GM23338 (cell line): Measurements from ENCODE around the gene MET. TPM values are rescaled to one million over a fixed set of nuclear protein-coding genes. Genes with fewer than 3 reads are reported as not detected.

ENCODE experiments used
- ATAC-seq: fragments of 200-7000 bp; cut with Tn5 transposase; 3 replicates; pipeline ENCODE4 v1.9.1; 2020
- DNase-seq: peaks from one replicate; pipeline ENCODE4 v3.0.0-alpha.2; 2015; ENCODE audit warnings: low spot score
- H2AFZ ChIP-seq: fragments of 200-600 bp; sonication (generic); 2 replicates; pipeline ENCODE4 v1.8.0; 2016; ENCODE audit warnings: antibody characterized with exemption, mild to moderate bottlenecking, moderate library complexity
- H3F3A ChIP-seq: fragments of 200-600 bp; sonication (generic); replicated peaks from 2 replicates; pipeline ENCODE4 v1.8.0; 2017; ENCODE audit warnings: antibody characterized with exemption, mixed run types, low read depth
- H3K27ac ChIP-seq: fragments of 200-600 bp; sonication (generic); 2 replicates; pipeline ENCODE4 v1.6.1; 2016; ENCODE audit warnings: low read depth
- H3K27me3 ChIP-seq: fragments of 200-600 bp; sonication (generic); 2 replicates; pipeline ENCODE4 v1.8.0; 2016; ENCODE audit warnings: mild to moderate bottlenecking, mixed run types, moderate library complexity; ENCODE audit not compliant: insufficient read depth
- H3K36me3 ChIP-seq: fragments of 200-600 bp; sonication (generic); 2 replicates; pipeline ENCODE4 v1.8.0; 2016; ENCODE audit warnings: mild to moderate bottlenecking; ENCODE audit not compliant: insufficient read depth
- H3K4me1 ChIP-seq: fragments of 200-600 bp; sonication (generic); 2 replicates; pipeline ENCODE4 v1.8.0; 2016; ENCODE audit warnings: mild to moderate bottlenecking, moderate library complexity; ENCODE audit not compliant: insufficient read depth
- H3K4me2 ChIP-seq: fragments of 200-600 bp; sonication (generic); 2 replicates; pipeline ENCODE4 v1.7.1; 2017; ENCODE audit warnings: mixed run types
- H3K4me3 ChIP-seq: fragments of 200-600 bp; sonication (generic); 2 replicates; pipeline ENCODE4 v1.6.1; 2016; ENCODE audit warnings: mixed run types
- H3K79me2 ChIP-seq: fragments of 200-600 bp; sonication (generic); replicated peaks from 2 replicates; pipeline ENCODE4 v1.8.0; 2017; ENCODE audit warnings: mild to moderate bottlenecking; ENCODE audit not compliant: insufficient read depth
- H3K9me2 ChIP-seq: fragments of 200-600 bp; sonication (generic); 2 replicates; pipeline ENCODE4 v1.8.0; 2017; ENCODE audit not compliant: insufficient read depth
- H4K20me1 ChIP-seq: fragments of 200-600 bp; sonication (generic); replicated peaks from 2 replicates; pipeline ENCODE4 v1.8.0; 2017; ENCODE audit warnings: mild to moderate bottlenecking; ENCODE audit not compliant: insufficient read depth
- H3K27ac Mint-ChIP-seq: 2 replicates; pipeline ENCODE4 v1.8.0; 2020; ENCODE audit warnings: inconsistent platforms, mild to moderate bottlenecking, moderate library complexity, mixed read lengths
- H3K27me3 Mint-ChIP-seq: 3 replicates; pipeline ENCODE4 v1.8.0; 2022; ENCODE audit warnings: low read depth, mild to moderate bottlenecking, moderate library complexity, mixed read lengths, inconsistent platforms; ENCODE audit not compliant: insufficient read depth, poor library complexity
- H3K36me3 Mint-ChIP-seq: 3 replicates; pipeline ENCODE4 v1.8.0; 2021; ENCODE audit warnings: low read depth, mild to moderate bottlenecking, inconsistent platforms, moderate library complexity, mixed read lengths
- H3K4me1 Mint-ChIP-seq: 3 replicates; pipeline ENCODE4 v1.8.0; 2020; ENCODE audit warnings: mild to moderate bottlenecking, inconsistent platforms, mixed read lengths
- H3K4me3 Mint-ChIP-seq: 3 replicates; pipeline ENCODE4 v1.8.0; 2021; ENCODE audit warnings: moderate library complexity, mild to moderate bottlenecking, inconsistent platforms, mixed read lengths
- H3K9me3 Mint-ChIP-seq: 3 replicates; pipeline ENCODE4 v1.8.0; 2020; ENCODE audit warnings: moderate library complexity, mild to moderate bottlenecking, inconsistent platforms, mixed read lengths
- CREB1 ChIP-seq: fragments of 250-450 bp; sonication (Bioruptor Pico); IDR thresholded peaks from 2 replicates; pipeline ENCODE4 v1.5.0; 2020; ENCODE audit warnings: low read depth, mild to moderate bottlenecking, moderate library complexity
- CTCF ChIP-seq, 2 experiments: fragments of 200-600 bp in 1 of 2; sonication (generic) in 1 of 2; conservative IDR thresholded peaks; 2 replicates each; pipeline versions ENCODE4 v1.5.1 to v1.6.1; 2016 to 2017; ENCODE audit warnings: antibody characterized with exemption in 2 of 2, low read depth in 2 of 2, mild to moderate bottlenecking in 2 of 2, moderate library complexity in 1 of 2
- EZH2 ChIP-seq: fragments of 200-600 bp; sonication (generic); IDR thresholded peaks from one replicate; pipeline ENCODE4 v1.8.0; 2017; ENCODE audit warnings: antibody characterized with exemption, mild to moderate bottlenecking, low read depth; ENCODE audit not compliant: unreplicated experiment
- JUNB ChIP-seq: IDR thresholded peaks from one replicate; pipeline ENCODE4 v1.6.1; 2016; ENCODE audit warnings: antibody characterized with exemption; ENCODE audit not compliant: unreplicated experiment
- NANOG ChIP-seq: IDR thresholded peaks from 2 replicates; pipeline ENCODE4 v1.6.1; 2016; ENCODE audit warnings: antibody characterized with exemption, borderline replicate concordance
- POLR2AphosphoS5 ChIP-seq: IDR thresholded peaks from 2 replicates; pipeline ENCODE4 v1.6.1; 2016; ENCODE audit warnings: antibody characterized with exemption, low read depth
- REST ChIP-seq: IDR thresholded peaks from one replicate; pipeline ENCODE4 v1.6.1; 2018; ENCODE audit warnings: antibody characterized with exemption; ENCODE audit not compliant: unreplicated experiment
- ZNF114 ChIP-seq: fragments of 250-450 bp; sonication (Bioruptor Pico); IDR thresholded peaks from 2 replicates; pipeline ENCODE4 v1.5.0; 2020; ENCODE audit warnings: mild to moderate bottlenecking, moderate library complexity
- ZNF331 ChIP-seq: fragments of 250-450 bp; sonication (Bioruptor Pico); IDR thresholded peaks from 2 replicates; pipeline ENCODE4 v1.5.0; 2020; ENCODE audit warnings: low read depth, mild to moderate bottlenecking, moderate library complexity
- polyA plus RNA-seq: library from polyadenylated mRNA; unstranded; fragments of >200 nt; fragmentation: Nextera tagmentation; extraction: Ambion mirVana; gene quantifications from 2 replicates; pipeline ENCODE4 v1.2.1, GENCODE V29; 2016
- total RNA-seq: library from RNA; depleted of rRNA; stranded (reverse); fragments of >200 nt; shearing (Covaris generic); gene quantifications from 2 replicates; pipeline ENCODE4 v1.2.3, GENCODE V29; 2014
- TF ChIP-seq, protein P1 (sequence below): IDR thresholded peaks from 2 replicates; pipeline ENCODE4 v1.6.1; 2016; ENCODE audit warnings: antibody characterized with exemption

The MET gene
- total and polyA plus RNA-seq, 2 experiments from 2014 or later = 4.8 to 23.1 TPM

DNA sequence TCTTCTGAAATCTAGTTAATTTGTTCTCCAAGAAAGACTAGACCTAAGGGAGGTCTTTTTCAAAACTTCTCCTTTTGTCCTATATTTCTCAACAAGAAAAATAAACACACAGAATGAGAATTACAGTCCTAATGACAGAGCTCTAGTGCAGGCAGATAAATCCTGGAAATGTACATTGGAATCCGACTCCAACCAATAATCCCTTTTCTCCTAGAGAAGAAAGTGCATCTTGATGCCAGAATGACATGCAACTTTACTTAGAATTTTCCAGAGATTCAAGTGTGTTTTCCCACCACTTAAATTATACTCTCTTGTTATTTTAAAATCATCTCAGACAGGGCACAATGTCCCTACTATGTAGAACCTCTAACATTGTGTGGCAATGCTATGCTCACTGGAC lies 68.2 kb downstream of the MET start (continued):
- TF ChIP-seq EZH2 (no peak), ZNF331 (CRISPR knock-in tag) (no peak), NANOG (no peak), ZNF114 (CRISPR knock-in tag) (no peak), JUNB (no peak), REST (no peak), CREB1 (CRISPR knock-in tag) (no peak), POLR2AphosphoS5 (no peak)
- TF ChIP-seq, protein P1, sequence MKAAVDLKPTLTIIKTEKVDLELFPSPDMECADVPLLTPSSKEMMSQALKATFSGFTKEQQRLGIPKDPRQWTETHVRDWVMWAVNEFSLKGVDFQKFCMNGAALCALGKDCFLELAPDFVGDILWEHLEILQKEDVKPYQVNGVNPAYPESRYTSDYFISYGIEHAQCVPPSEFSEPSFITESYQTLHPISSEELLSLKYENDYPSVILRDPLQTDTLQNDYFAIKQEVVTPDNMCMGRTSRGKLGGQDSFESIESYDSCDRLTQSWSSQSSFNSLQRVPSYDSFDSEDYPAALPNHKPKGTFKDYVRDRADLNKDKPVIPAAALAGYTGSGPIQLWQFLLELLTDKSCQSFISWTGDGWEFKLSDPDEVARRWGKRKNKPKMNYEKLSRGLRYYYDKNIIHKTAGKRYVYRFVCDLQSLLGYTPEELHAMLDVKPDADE = no peak

DNA sequence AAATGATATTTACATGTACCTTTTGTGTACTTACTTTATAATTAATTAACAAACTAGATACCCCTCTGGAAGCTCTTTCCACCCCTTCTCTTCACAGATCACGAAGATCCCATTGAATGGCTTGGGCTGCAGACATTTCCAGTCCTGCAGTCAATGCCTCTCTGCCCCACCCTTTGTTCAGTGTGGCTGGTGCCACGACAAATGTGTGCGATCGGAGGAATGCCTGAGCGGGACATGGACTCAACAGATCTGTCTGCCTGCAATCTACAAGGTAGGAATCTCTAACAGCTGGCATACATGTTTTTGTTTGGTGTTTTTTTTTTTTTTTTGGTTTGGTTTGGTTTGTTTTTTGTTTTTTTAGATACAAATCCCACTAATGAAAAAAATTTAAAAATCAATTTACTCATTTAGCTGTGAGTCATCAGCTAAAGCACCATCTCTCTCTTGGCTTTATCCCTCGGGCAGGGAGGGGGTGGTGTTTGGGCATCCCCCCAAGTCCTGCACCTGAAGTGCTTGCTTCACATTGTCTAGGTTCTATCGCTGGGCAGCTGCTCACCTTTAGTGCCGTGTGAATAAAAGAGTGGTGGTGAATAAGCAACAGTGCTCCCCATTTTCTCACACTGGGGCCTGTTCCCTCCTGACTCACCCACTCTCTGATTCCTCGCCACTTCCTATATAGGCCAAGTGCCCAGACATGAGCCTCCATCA lies 68.9 kb downstream of the MET start:
- Histone ChIP-seq H3K27me3 (no peaks in the 10 kb centered on the region), H3K9me2 (peaks cover 3% of the 10 kb centered on the region; the same call in 1 of the 2 replicates), H3K4me3 (no peak overlapping the region), H3F3A (no peaks in the 10 kb centered on the region), H4K20me1 (no peaks in the 10 kb centered on the region), H3K4me2 (no peak overlapping the region), H2AFZ (no peak overlapping the region), H3K36me3 (no peaks in the 10 kb centered on the region), H3K79me2 (no peaks in the 10 kb centered on the region), H3K4me1 (peaks cover 32% of the 10 kb centered on the region), H3K27ac (no peak overlapping the region)
- Mint-ChIP-seq H3K4me1 (peaks cover 32% of the 10 kb centered on the region), H3K27ac (peak overlapping the region; percentile 84), H3K36me3 (peaks cover 11% of the 10 kb centered on the region; the same call in 2 of the 3 replicates), H3K27me3 (peaks cover 6% of the 10 kb centered on the region), H3K4me3 (no peak overlapping the region), H3K9me3 (peaks cover under 1% of the 10 kb centered on the region; the same call in 1 of the 3 replicates)
- TF ChIP-seq EZH2 (no peak), CTCF (conservative IDR thresholded peaks at IDR 0.05; ENCODE audit: low read depth in 2 of 2) (no peak)
- no peak for ATAC-seq
- no peak for DNase-seq
